ENCODE data around the gene MEGF8.

Gene MEGF8

DNA sequence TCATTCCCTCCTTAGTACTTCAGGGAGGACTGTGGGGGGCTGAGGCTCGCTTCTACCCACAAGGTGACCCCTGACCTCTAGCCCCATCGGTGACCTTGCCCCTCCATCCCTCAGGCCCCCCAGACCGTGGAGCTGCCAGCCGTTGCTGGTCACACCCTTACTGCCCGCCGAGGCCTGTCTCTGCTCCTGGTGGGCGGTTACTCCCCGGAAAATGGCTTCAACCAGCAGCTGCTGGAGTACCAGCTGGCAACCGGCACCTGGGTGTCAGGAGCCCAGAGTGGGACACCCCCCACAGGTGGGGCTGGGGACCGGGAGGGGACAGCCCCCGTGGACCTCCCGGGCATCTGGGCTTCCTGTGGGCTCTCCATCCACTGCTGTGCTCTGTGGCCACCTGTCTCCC lies 31.9 kb downstream of the MEGF8 start:
- DNase-seq (ENCODE audit: low spot score), result no peak

DNA sequence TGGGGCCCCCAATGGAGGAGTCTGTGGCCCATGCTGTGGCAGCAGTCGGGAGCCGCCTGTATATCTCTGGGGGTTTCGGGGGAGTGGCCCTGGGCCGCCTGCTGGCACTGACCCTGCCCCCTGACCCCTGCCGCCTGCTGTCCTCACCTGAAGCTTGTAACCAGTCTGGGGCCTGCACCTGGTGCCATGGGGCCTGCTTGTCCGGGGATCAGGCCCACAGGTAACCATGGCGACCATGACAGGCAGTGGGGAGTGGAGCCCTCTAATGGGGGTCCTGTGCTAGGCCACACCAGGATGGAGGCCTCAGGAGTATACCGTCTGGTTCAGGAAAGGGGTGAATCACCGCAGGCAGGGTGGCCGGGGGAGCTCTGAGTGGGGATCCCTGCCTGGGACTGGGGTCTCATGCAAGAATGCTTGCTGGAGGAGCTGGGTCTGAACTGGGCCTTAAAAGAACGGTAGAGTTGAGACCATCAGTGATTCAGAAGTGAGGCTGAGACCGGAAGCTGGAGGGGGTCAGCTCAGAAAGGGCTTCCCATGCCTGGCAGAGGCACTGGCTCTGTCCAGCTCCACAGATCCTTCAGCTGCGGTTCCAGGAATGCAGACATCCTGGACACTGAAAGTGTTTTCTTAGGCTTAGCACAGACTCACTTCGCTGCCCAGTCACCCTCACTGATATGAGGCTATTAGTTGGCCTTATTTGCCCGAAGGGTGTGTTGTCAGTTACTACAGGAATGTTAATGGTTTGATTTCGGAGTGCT lies 35.5 kb downstream of the MEGF8 start:
- DNase-seq (ENCODE audit: low spot score), result no peak

DNA sequence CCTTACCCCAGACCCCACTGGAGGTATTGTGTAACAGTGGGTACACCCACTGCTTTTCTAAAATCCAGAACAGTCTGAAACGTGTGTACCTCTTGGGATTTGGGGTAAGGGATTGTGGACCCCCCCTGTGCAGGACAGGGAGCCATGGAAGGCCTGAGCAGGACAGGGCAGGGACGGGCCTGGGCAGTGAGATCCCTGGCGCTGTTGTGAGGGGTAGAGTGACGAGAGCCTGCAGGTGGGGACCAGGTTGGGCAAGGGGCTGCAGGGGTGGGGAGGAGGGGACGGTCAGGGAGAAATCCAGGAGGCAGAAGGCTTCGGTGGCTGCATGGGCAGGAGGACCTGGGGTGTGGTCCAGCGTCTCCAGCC lies 36.1 kb downstream of the MEGF8 start:
- DNase-seq (ENCODE audit: low spot score), result no peak

DNA sequence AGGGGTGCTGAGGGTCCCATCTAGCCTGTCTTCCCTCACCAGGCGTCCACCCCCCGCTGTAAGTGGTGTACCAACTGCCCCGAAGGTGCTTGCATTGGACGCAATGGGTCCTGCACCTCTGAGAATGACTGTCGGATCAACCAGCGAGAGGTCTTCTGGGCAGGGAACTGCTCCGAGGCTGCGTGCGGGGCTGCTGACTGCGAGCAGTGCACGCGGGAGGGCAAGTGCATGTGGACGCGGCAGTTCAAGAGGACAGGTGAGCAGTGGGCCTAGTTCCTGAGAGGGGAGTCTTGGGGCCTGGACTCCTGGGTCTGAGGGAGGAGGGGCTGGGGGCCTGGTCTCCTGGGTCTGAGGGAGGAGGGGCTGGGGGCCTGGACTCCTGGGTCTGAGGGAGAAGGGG lies 36.9 kb downstream of the MEGF8 start:
- DNase-seq (ENCODE audit: low spot score), result no peak

DNA sequence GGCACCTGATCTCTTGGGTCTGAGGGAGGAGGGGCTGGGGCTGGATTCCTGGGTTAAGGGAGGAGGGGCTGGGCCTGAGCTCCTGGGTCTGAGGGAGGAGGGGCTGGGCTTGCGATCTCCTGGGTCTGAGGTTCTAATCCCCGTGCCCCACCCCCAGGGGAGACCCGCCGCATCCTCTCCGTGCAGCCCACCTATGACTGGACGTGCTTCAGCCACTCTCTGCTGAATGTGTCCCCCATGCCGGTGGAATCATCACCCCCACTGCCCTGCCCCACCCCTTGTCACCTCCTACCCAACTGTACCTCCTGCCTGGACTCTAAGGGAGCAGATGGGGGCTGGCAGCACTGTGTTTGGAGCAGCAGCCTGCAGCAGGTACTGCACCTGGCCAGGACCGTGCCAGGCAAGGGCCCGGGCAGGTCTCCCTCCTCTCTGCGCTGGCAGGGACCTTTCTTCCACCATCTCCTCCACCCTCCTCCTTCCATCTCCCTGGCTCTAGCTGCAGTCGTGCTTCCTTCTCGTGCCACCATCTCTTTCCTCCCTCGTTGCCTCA lies 37.5 kb downstream of the MEGF8 start:
- no peak for DNase-seq (ENCODE audit: low spot score)

DNA sequence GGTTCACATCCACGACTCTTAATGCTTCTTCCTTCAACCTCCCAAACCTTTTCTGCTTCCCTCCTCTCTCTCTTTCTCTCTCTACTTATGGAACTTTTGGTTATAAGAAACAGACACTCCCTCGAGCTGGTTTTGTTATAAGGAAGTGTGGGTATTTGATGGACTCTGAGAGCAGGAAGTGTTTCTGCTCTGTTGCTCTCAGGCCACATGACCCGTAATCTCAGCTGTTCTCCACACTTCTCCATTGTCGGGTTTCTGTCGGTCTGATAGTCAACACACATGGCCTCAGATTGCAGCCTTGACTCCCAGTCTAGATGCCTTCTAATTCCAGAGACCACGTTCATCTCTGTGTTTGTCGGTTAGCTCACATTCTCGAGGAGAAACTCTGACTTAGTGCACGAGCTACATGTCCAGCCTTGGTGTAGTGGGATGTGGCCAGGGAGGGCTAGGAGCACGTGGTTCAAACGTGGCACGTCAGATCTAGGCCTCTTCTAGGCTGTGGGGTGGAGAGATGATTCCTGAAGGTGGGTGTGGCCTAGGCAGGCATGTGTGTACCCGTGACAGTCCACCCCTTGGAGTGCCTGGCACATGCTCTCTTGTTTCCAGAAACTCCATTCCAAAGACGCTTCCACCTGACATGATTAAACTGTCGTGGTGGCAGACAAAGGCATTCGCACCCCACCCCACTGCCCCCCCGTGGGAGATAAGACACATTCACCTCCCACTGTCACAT lies 38.3 kb downstream of the MEGF8 start:
- DNase-seq (ENCODE audit: low spot score), result no peak

DNA sequence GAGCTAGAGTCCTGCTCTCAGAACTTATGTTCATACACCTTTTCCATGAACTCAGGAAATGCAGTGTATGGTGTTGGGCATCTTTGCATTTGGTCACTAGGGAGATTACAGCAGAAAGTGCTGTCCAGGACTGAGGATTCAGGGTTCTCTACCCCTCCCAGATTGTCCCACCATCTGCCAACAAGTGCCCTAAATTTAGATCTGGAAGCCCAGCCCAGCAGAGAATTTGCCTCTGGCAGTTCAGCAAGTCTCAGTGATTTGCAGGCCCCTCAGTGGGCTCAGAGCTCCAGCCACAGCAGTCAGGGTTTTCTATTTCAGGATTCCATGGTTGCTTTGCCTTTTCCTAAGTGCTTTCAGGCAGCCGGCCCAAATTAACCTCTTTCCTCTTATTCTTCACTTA lies 41.2 kb downstream of the MEGF8 start:
- no peak for DNase-seq (ENCODE audit: low spot score)

DNA sequence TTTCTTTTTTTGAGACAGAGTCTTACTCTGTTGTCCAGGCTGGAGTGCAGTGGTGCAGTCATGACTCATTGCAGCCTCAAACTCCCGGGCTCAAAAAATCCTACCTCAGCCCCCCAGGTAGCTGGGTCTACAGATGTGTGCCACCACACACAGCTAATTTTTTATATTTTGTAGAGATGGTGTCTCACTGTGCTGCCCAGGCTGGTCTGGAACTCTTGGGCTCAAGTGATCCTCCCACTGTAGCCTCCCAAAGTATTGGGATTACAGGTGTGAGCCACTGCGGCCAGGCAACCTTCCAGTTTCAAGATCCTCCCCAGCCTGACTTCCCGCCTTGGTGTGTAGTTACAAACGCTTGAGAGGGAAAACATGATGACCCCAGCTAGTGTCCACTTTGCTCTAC lies 42.5 kb downstream of the MEGF8 start:
- no peak for DNase-seq (ENCODE audit: low spot score)

DNA sequence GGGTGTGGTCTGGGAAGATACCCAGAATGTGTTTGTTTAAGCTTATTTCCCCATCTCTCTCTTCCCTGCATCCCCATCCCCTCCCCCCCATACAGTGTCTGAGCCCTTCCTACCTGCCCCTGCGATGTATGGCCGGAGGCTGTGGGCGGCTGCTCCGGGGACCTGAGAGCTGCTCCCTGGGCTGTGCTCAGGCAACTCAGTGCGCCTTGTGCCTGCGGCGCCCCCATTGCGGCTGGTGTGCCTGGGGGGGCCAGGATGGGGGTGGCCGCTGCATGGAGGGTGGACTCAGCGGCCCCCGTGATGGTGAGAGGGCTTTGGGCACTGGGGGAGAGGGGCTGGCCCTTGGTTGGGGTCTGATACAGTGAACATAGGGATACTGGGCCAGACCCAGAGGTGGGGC lies 42.9 kb downstream of the MEGF8 start:
- no peak for DNase-seq (ENCODE audit: low spot score)

DNA sequence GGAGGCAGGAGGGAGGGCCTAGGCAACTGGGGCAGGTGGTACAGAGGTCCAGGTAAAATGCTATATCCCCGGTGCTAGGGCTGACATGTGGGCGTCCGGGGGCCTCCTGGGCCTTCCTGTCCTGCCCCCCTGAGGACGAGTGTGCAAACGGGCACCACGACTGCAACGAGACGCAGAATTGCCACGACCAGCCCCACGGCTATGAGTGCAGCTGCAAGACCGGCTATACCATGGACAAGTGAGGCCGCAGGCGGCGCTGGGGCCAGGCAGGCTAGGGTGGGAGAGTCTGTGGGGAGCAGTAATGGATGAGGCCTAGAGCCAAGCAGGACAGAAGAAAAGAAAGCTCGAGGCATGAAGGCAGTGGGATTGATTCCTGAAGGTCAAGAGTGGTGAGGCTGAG lies 43.3 kb downstream of the MEGF8 start:
- DNase-seq (ENCODE audit: low spot score), result no peak

DNA sequence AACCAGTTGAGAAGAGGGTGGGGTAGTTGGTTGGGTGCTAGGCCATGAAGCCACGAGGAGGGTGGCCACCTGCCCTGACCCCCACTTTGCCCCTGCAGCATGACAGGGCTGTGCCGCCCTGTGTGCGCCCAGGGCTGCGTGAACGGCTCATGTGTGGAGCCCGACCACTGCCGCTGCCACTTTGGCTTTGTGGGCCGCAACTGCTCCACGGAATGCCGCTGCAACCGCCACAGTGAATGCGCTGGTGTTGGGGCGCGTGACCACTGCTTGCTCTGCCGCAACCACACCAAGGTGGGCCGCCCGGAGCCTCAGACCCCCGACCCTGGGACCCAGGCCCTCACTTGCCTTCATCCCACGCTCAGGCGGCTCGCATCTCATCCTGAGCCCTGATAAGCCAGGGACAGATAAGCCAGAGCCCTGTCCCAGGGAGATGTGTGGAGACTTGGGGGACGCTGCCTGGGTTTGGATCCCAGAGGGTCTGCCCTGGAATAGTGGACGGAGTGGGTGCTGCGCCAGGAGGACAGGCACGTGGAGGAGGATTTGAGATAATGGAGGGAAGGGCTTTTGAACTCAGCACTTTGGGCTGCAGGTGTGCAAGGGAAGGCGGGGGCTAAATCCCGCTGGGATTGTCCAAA lies 44.1 kb downstream of the MEGF8 start:
- no peak for DNase-seq (ENCODE audit: low spot score)

DNA sequence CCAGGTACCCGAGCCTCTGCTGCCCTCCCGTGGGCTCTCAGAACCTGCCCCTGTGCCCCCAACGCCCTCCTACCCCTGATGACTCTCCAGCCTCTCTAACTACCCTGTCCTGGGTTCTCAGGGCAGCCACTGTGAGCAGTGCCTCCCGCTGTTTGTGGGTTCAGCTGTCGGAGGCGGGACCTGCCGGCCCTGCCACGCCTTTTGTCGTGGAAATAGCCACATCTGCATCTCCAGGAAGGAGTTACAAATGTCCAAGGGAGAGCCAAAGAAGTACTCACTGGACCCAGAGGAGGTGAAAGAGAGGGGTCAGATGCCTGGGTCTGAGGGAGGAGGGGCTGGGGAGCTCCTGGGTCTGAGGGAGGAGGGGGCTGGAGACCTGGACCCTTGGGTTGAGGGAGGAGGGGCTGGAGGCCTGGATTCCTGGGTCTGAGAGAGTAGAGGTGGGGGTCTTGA lies 44.7 kb downstream of the MEGF8 start:
- DNase-seq (ENCODE audit: low spot score), result no peak

DNA sequence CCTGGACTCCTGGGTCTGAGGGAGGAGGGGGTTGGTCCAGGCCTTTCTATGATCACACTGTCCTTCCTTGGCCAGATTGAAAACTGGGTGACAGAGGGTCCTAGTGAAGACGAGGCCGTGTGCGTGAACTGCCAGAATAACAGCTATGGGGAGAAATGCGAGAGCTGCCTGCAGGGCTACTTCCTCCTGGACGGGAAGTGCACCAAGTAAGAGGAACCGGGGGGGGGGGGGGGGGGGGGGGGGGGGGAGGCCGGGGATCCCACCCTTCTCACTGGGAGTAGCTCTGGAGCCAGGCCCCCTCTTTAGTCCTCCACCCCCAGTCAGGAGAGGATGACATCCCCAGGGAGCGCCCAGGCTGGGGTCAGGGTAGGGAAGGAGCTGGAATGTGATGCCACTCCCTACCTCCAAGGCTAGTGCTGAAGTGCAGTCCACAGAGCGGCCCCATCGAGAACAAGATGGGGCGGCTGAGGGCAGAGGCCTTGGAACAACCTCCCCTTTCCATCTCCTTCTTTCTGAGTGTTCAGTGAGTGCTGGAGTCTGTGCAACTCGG lies 45.3 kb downstream of the MEGF8 start:
- no peak for DNase-seq (ENCODE audit: low spot score)

DNA sequence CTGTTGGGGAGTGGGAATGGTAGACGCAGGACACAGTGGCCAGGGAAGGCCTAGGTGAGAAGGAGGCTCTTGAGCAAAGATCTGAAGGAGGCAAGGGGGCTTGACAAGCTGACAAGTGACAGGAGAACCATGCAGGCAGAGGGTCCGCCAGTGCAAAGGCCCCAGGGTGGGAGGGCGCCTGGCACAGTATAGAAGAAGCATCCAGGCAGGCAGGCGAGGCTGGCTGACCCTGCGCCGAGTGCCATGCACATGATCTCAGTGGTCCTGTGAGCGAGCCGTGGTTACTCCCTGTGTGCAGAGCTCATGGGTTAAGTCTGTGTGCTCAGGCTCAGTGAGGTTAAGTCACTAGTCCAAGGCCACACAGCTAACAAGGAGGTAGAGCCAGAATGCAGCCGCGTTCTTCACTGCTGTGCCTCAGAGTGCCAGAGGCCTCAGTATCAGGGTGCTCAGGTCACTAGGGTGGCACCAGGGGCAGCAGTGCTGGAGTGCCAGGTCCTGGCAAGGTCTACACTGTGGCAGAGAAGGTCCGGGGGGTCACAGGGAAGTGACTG lies 49.5 kb downstream of the MEGF8 start:
- no peak for DNase-seq (ENCODE audit: low spot score)

DNA sequence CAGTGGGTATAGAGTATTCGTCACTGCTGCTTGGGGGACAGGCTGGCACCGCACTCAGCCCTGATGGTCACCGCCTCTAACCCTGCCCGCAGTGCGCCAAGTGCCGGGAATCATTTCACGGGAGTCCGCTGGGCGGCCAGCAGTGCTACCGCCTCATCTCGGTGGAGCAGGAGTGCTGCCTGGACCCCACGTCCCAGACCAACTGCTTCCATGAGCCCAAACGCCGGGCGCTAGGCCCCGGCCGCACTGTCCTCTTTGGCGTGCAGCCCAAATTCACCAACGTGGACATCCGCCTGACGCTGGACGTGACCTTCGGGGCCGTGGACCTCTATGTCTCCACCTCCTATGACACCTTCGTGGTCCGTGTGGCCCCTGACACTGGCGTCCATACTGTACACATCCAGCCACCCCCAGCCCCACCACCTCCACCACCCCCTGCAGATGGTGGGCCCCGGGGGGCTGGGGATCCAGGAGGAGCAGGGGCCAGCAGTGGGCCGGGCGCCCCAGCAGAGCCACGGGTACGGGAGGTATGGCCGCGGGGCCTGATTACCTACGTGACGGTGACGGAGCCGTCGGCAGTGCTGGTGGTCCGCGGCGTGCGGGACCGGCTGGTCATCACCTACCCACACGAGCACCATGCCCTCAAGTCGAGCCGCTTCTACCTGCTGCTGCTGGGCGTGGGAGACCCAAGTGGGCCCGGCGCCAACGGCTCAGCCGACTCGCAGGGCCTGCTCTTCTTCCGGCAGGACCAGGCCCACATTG lies 50.2 kb downstream of the MEGF8 start:
- DNase-seq (ENCODE audit: low spot score), result no peak

DNA sequence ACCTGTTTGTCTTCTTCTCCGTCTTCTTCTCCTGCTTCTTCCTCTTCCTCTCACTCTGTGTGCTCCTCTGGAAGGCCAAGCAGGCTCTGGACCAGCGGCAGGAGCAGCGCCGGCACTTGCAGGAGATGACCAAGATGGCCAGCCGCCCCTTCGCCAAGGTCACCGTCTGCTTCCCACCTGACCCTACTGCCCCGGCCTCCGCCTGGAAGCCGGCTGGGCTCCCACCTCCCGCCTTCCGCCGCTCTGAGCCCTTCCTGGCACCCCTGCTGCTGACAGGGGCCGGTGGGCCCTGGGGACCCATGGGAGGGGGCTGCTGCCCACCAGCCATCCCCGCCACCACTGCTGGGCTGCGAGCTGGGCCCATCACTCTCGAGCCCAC lies 50.7 kb downstream of the MEGF8 start:
- DNase-seq (ENCODE audit: low spot score), result no peak

DNA sequence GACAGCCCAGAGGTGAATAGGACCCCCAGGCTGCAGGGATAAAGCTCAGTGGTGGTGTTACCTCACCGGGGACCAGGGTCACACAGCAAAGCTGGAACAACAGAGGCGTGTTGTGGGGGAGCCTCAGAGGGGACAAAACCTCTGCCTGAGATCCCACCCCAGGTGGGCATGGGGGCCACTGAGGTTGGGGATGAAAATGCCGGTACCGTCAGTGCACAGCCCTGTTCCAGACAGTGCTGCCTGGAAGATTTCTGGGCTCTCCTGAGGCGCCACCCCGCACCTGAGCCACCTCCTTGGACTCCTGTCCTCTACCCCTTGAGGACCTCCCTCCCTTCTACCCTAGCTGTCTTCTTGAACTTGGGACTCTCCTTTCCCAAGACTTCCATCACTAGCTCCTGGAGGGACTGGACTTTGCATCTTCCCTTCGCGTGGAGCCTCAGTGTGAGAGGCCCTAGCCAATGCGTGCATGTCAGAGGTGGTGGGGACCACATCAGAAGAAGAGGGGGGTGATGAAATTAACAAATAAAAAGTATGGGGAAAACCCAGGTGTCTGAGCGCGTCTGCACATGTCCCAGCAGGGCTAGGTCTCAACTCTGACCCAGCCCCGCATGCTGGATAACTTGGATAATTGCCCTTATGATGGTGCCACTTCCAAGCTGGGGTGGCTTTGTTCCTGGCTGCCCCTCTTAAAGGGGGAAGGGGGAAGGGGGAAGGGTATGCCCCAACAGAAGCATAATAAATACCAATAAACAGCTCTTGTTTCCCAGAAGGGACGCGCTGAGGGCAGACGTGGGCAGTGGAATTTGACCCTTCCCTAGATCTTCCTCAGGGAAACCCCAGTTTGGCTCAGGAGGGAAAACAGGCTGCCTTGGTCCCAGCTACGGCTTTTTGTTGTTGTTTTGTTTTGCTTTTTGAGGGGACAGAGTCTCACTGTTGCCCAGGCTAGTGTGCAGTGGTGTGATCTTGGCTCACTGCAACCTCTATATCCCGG lies 53.1 kb downstream of the MEGF8 start:
- DNase-seq (ENCODE audit: low spot score), result no peak

DNA sequence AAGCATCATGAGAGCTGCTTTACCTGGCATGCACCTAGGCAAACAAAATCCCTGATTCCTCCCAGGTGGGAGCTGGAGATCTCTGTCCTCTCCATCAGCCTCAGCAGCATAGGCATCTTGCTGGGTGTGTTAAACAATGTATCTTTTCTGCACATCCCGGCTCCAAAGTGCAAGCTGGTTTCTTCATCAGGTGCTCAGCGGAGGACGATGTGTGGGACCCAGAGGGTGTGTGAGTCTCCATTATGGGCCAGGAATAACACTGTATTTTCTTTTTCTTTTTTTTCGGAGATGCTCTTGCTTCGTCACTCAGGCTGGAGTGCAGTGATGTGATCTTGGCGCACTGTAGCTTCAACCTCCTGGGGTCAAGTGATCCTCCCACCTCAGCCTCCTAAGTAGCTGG lies 54.7 kb downstream of the MEGF8 start:
- no peak for DNase-seq (ENCODE audit: low spot score)

DNA sequence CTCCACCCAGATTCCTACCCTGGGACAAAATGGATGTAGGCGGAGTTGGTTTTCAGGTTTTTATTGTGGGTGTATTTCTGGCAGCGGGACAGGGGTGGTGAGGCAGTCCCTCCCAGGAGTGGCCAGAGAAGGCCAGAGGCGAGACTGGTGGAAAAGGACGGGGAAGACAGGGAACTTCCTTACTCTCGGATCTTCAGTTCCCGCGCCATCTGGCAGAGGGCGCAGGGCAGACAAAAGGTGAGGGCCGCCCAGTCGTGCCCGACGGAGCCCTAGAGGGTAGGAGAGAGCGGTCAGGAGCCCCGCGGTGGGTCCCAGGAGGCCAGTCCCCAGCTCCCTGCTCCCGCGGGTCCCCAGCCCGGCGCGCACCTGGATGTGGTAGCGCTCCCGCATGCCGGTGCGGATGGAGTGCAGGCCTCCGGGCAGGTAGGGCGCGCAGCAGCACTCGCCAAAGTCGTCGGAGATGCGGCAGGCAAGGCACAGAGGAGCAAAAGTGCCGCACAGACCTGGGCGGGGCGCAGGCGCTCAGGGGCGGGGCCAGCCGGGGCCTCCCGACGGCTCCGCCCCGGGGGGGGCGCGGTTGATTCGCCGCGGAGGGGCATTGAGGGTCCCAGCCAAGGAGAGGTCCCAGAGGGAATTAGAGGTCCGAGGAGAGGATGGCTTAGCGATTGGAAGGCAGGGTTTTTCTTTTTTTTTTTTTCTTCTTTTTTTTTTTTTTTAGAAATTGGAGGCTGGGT lies 61.7 kb downstream of the MEGF8 start:
- DNase-seq (ENCODE audit: low spot score), result peak; percentile 51

All from CD4-positive, alpha-beta T cell treated with Interleukin-6 at 100 ng/mL for 8 hours (primary cell).